ENCODE measurements around the gene CYB5R2. TPM values are rescaled to one million over a fixed set of nuclear protein-coding genes. Genes with fewer than 3 reads are reported as not detected.
A peak's percentile ranks its signal among the peaks of the same experiment; 100 is the strongest.

CYB5R2 gene
- total and polyA plus RNA-seq, 4 donors = 47.8 to 71.8 (median 62.3) TPM

GRCh38 chr11:7672276-7672959, 882 bp downstream of the CYB5R2 start:
- Histone ChIP-seq H3K27ac (ENCODE audit: low read depth, low read length) (no peak overlapping the region), H3K27me3 (ENCODE audit: control insufficient read depth, insufficient read depth, low read length) (peaks cover 25% of the 10 kb centered on the region), H3K36me3 (ENCODE audit: control insufficient read depth, insufficient read depth, low read length) (no peaks in the 10 kb centered on the region), H3K9me3 (ENCODE audit: control insufficient read depth, insufficient read depth, low read length) (no peaks in the 10 kb centered on the region), H3K4me3 (ENCODE audit: low read depth, low read length) (no peak overlapping the region), H3K4me1 (ENCODE audit: control insufficient read depth, insufficient read depth, low read length) (peaks cover 46% of the 10 kb centered on the region)
- DNase-seq (ENCODE audit: low read depth in 4 of 6, low spot score in 6 of 6) = no peak
- 87% methylated on average over 12 of the region's 16 CpGs for WGBS (ENCODE audit: insufficient coverage)

GRCh38 chr11:7671347-7672215, 1.7 kb downstream of the CYB5R2 start:
- Histone ChIP-seq H3K27ac (ENCODE audit: low read depth, low read length) (no peak overlapping the region), H3K4me3 (ENCODE audit: low read depth, low read length) (no peak overlapping the region), H3K4me1 (ENCODE audit: control insufficient read depth, insufficient read depth, low read length) (peaks cover 49% of the 10 kb centered on the region), H3K9me3 (ENCODE audit: control insufficient read depth, insufficient read depth, low read length) (no peaks in the 10 kb centered on the region), H3K36me3 (ENCODE audit: control insufficient read depth, insufficient read depth, low read length) (peaks cover 1% of the 10 kb centered on the region), H3K27me3 (ENCODE audit: control insufficient read depth, insufficient read depth, low read length) (peaks cover 25% of the 10 kb centered on the region)
- DNase-seq (ENCODE audit: low read depth in 4 of 6, low spot score in 6 of 6) = no peak
- WGBS (ENCODE audit: insufficient coverage) = 90% methylated on average over 9 of the region's 10 CpGs

- H3K27me3 ChIP-seq (ENCODE audit: control insufficient read depth, insufficient read depth, low read length) = peaks cover 23% of the 10 kb centered on the region
- peaks cover 3% of the 10 kb centered on the region for H3K36me3 ChIP-seq (ENCODE audit: control insufficient read depth, insufficient read depth, low read length)
- no peak for DNase-seq (ENCODE audit: low read depth in 4 of 6, low spot score in 6 of 6)
- WGBS (ENCODE audit: insufficient coverage) = 50% methylated on average over 2 of the region's 4 CpGs
- no peak overlapping the region for H3K4me3 ChIP-seq (ENCODE audit: low read depth, low read length)
- no peaks in the 10 kb centered on the region for H3K9me3 ChIP-seq (ENCODE audit: control insufficient read depth, insufficient read depth, low read length)
- peaks cover 53% of the 10 kb centered on the region for H3K4me1 ChIP-seq (ENCODE audit: control insufficient read depth, insufficient read depth, low read length)
- no peak overlapping the region for H3K27ac ChIP-seq (ENCODE audit: low read depth, low read length)
Measured at GRCh38 chr11:7670641-7671040, 2.7 kb downstream of the CYB5R2 start.

DNA sequence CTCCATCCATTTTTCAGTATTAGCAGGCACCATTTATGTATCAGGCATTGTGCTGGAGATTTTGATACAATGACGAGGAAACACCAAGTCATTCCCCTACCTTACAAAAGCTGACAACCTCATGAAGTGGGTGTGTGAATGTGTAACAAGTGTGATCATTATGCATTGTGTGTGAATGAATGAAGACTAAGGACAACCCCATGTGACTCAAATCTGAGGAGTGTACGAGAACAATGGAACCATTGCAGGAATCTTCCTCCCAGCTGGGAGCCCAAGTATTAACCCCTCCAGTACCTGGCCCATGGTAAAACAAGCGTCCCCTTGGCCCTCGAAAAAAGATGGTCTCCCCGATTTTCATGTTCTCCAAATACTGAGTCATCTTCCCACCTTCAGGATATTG, 4.4 kb downstream of the CYB5R2 start:
- H3K9me3 ChIP-seq (ENCODE audit: control insufficient read depth, insufficient read depth, low read length) = no peaks in the 10 kb centered on the region
- H3K27me3 ChIP-seq (ENCODE audit: control insufficient read depth, insufficient read depth, low read length) = peaks cover 12% of the 10 kb centered on the region
- H3K36me3 ChIP-seq (ENCODE audit: control insufficient read depth, insufficient read depth, low read length) = peaks cover 3% of the 10 kb centered on the region
- no peak overlapping the region for H3K27ac ChIP-seq (ENCODE audit: low read depth, low read length)
- DNase-seq (ENCODE audit: low read depth in 4 of 6, low spot score in 6 of 6) = peak in 2 of 6 donors; percentile 20 to 51
- H3K4me1 ChIP-seq (ENCODE audit: control insufficient read depth, insufficient read depth, low read length) = peaks cover 55% of the 10 kb centered on the region
- no CpG with 5 or more reads among the region's 5 CpGs for WGBS (ENCODE audit: insufficient coverage)
- no peak overlapping the region for H3K4me3 ChIP-seq (ENCODE audit: low read depth, low read length)

DNA sequence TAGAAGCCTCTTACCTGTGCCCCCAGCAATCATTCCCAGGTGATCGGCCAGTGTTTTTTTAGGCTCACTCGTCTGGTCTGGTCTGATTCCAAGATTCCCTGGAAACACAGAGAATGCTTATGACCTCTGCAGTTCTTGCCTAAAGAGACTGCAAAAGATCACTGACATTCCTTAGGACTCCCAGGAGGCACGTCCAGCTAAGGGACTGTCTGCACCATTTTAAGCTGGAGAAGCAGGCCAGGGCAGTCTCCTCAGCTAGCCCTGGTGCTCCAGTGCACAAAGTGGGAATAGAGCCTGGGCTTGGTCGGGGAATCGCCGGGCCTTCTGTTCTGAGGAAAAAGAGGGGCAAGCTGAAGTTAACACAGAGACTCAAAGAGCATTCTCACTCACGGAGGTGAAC, 4.8 kb downstream of the CYB5R2 start:
- peak overlapping the region; percentile 15 for H3K27ac ChIP-seq (ENCODE audit: low read depth, low read length)
- H3K36me3 ChIP-seq (ENCODE audit: control insufficient read depth, insufficient read depth, low read length) = peaks cover 3% of the 10 kb centered on the region
- no peak for DNase-seq (ENCODE audit: low read depth in 4 of 6, low spot score in 6 of 6)
- 38% methylated on average over 6 of the region's 7 CpGs for WGBS (ENCODE audit: insufficient coverage)
- H3K4me3 ChIP-seq (ENCODE audit: low read depth, low read length) = no peak overlapping the region
- peaks cover 9% of the 10 kb centered on the region for H3K27me3 ChIP-seq (ENCODE audit: control insufficient read depth, insufficient read depth, low read length)
- no peaks in the 10 kb centered on the region for H3K9me3 ChIP-seq (ENCODE audit: control insufficient read depth, insufficient read depth, low read length)
- H3K4me1 ChIP-seq (ENCODE audit: control insufficient read depth, insufficient read depth, low read length) = peaks cover 52% of the 10 kb centered on the region

- Histone ChIP-seq H3K36me3 (ENCODE audit: control insufficient read depth, insufficient read depth, low read length) (peaks cover 3% of the 10 kb centered on the region), H3K9me3 (ENCODE audit: control insufficient read depth, insufficient read depth, low read length) (no peaks in the 10 kb centered on the region), H3K4me1 (ENCODE audit: control insufficient read depth, insufficient read depth, low read length) (peaks cover 42% of the 10 kb centered on the region), H3K27ac (ENCODE audit: low read depth, low read length) (peak overlapping the region; percentile 2), H3K4me3 (ENCODE audit: low read depth, low read length) (no peak overlapping the region), H3K27me3 (ENCODE audit: control insufficient read depth, insufficient read depth, low read length) (no peaks in the 10 kb centered on the region)
- peak in 1 of 6 donors; percentile 50 for DNase-seq (ENCODE audit: low read depth in 4 of 6, low spot score in 6 of 6)
- 94% methylated on average over 2 of the region's 2 CpGs for WGBS (ENCODE audit: insufficient coverage)
Measured at GRCh38 chr11:7667460-7667859, 5.8 kb downstream of the CYB5R2 start.

- H3K9me3 ChIP-seq (ENCODE audit: control insufficient read depth, insufficient read depth, low read length) = no peaks in the 10 kb centered on the region
- 91% methylated on average over 4 of the region's 7 CpGs for WGBS (ENCODE audit: insufficient coverage)
- H3K27ac ChIP-seq (ENCODE audit: low read depth, low read length) = no peak overlapping the region
- DNase-seq (ENCODE audit: low read depth in 4 of 6, low spot score in 6 of 6) = no peak
- H3K4me1 ChIP-seq (ENCODE audit: control insufficient read depth, insufficient read depth, low read length) = peaks cover 33% of the 10 kb centered on the region
- no peak overlapping the region for H3K4me3 ChIP-seq (ENCODE audit: low read depth, low read length)
- no peaks in the 10 kb centered on the region for H3K27me3 ChIP-seq (ENCODE audit: control insufficient read depth, insufficient read depth, low read length)
- H3K36me3 ChIP-seq (ENCODE audit: control insufficient read depth, insufficient read depth, low read length) = peaks cover 3% of the 10 kb centered on the region
Measured at GRCh38 chr11:7666292-7666866, 6.9 kb downstream of the CYB5R2 start.

- peaks cover 3% of the 10 kb centered on the region for H3K36me3 ChIP-seq (ENCODE audit: control insufficient read depth, insufficient read depth, low read length)
- 64% methylated on average over 20 of the region's 20 CpGs for WGBS (ENCODE audit: insufficient coverage)
- no peak overlapping the region for H3K27ac ChIP-seq (ENCODE audit: low read depth, low read length)
- H3K4me3 ChIP-seq (ENCODE audit: low read depth, low read length) = no peak overlapping the region
- DNase-seq (ENCODE audit: low read depth in 4 of 6, low spot score in 6 of 6) = peak in 2 of 6 donors; percentile 67 to 71
- H3K4me1 ChIP-seq (ENCODE audit: control insufficient read depth, insufficient read depth, low read length) = peaks cover 29% of the 10 kb centered on the region
- H3K9me3 ChIP-seq (ENCODE audit: control insufficient read depth, insufficient read depth, low read length) = no peaks in the 10 kb centered on the region
- no peaks in the 10 kb centered on the region for H3K27me3 ChIP-seq (ENCODE audit: control insufficient read depth, insufficient read depth, low read length)
Measured at GRCh38 chr11:7665473-7666291, 7.6 kb downstream of the CYB5R2 start.

DNA sequence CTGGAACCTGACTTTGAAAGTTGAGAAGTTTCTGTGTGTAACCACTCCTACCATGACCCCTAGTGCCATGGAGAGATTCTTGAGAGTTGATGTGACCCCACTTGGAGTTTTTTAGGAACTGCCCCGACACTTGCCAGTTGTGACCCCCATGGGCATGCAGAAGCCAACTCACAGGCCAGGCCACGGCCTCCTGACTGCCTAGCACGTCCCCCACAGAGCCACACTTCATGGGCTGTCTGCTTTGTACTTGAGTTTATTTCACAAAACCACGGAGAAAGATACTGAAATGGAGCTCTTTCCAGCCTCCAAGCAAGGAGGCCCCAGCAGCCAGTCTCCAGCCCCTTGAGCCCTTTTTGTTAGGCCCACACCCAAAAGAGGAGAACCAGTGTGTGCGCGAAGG, 8.4 kb downstream of the CYB5R2 start:
- DNase-seq (ENCODE audit: low read depth in 4 of 6, low spot score in 6 of 6) = no peak
- no peaks in the 10 kb centered on the region for H3K9me3 ChIP-seq (ENCODE audit: control insufficient read depth, insufficient read depth, low read length)
- H3K27ac ChIP-seq (ENCODE audit: low read depth, low read length) = no peak overlapping the region
- no peaks in the 10 kb centered on the region for H3K27me3 ChIP-seq (ENCODE audit: control insufficient read depth, insufficient read depth, low read length)
- WGBS (ENCODE audit: insufficient coverage) = 83% methylated on average over 6 of the region's 6 CpGs
- peaks cover 29% of the 10 kb centered on the region for H3K4me1 ChIP-seq (ENCODE audit: control insufficient read depth, insufficient read depth, low read length)
- H3K4me3 ChIP-seq (ENCODE audit: low read depth, low read length) = no peak overlapping the region
- peaks cover 3% of the 10 kb centered on the region for H3K36me3 ChIP-seq (ENCODE audit: control insufficient read depth, insufficient read depth, low read length)

Data from spinal cord (tissue), 10 donors.